GM19468 (cell line): Measurements from ENCODE around the gene MSANTD4.
"Not testable (repeated sequence)": the region's sequence is repeated elsewhere in the genome, so short reads cannot be mapped to it uniquely, and the experiment has no call there.

Experiments used
- ATAC-seq: cut with Tn5 transposase; IDR thresholded peaks from one replicate; pipeline ENCODE4 v1.9.1; 2021; ENCODE audit warnings: mild to moderate bottlenecking, moderate library complexity, moderate number of reproducible peaks; ENCODE audit not compliant: unreplicated experiment; ENCODE audit errors: extremely low read depth

MSANTD4 gene

GRCh38 chr11:106014620-106015019 lies 7.4 kb downstream of the MSANTD4 start:
- no peak for ATAC-seq

- ATAC-seq = no peak
Observed at GRCh38 chr11:106014035-106014434, 8.0 kb downstream of the MSANTD4 start.

GRCh38 chr11:106012744-106013143 lies 9.3 kb downstream of the MSANTD4 start:
- no peak for ATAC-seq

- no peak for ATAC-seq
Observed at GRCh38 chr11:106011481-106011880, 10.6 kb downstream of the MSANTD4 start.

GRCh38 chr11:106003094-106003493 lies 18.9 kb downstream of the MSANTD4 start:
- ATAC-seq = not testable (repeated sequence)

- no peak for ATAC-seq
Observed at GRCh38 chr11:106001304-106002012, 20.6 kb downstream of the MSANTD4 start.

- no peak for ATAC-seq
Observed at GRCh38 chr11:105991888-105992287, 30.2 kb downstream of the MSANTD4 start.

GRCh38 chr11:105989124-105989523 lies 32.9 kb downstream of the MSANTD4 start:
- ATAC-seq = no peak

- no peak for ATAC-seq
Observed at GRCh38 chr11:105988197-105988596, 33.8 kb downstream of the MSANTD4 start.

- no peak for ATAC-seq
Observed at GRCh38 chr11:105986554-105986953, 35.5 kb downstream of the MSANTD4 start.

- ATAC-seq = no peak
Observed at GRCh38 chr11:105979997-105980703, 41.9 kb downstream of the MSANTD4 start.

- no peak for ATAC-seq
Observed at GRCh38 chr11:105975128-105975527, 46.9 kb downstream of the MSANTD4 start.

GRCh38 chr11:105969756-105970155 lies 52.3 kb downstream of the MSANTD4 start:
- no peak for ATAC-seq

GRCh38 chr11:105968021-105968697 lies 53.9 kb downstream of the MSANTD4 start:
- ATAC-seq = no peak

GRCh38 chr11:105960252-105961245 lies 61.5 kb downstream of the MSANTD4 start:
- no peak for ATAC-seq
